Putamen (tissue), 1 donor: ENCODE measurements around the gene ADCK1.
"Not testable (repeated sequence)": the region's sequence is repeated elsewhere in the genome, so short reads cannot be mapped to it uniquely, and the experiment has no call there.

Experiments used
- DNase-seq: peaks from one replicate; pipeline ENCODE4 v3.0.0-alpha.2; 2016; ENCODE audit warnings: low spot score

ADCK1 gene

GRCh38 chr14:77903937-77904617, 104.2 kb downstream of the ADCK1 start:
- DNase-seq, result no peak

- DNase-seq, result no peak
Observed at GRCh38 chr14:77906446-77906845, 106.5 kb downstream of the ADCK1 start.

GRCh38 chr14:77908847-77909246, 108.9 kb downstream of the ADCK1 start:
- DNase-seq, result no peak

GRCh38 chr14:77909911-77910310, 110.0 kb downstream of the ADCK1 start:
- peak; percentile 36 for DNase-seq

- DNase-seq, result no peak
Observed at GRCh38 chr14:77910506-77910905, 110.6 kb downstream of the ADCK1 start.

GRCh38 chr14:77911356-77911755, 111.4 kb downstream of the ADCK1 start:
- DNase-seq, result no peak

GRCh38 chr14:77912754-77913556, 113.0 kb downstream of the ADCK1 start:
- DNase-seq, result no peak

GRCh38 chr14:77914073-77914721, 114.3 kb downstream of the ADCK1 start:
- no peak for DNase-seq

GRCh38 chr14:77915390-77915789, 115.5 kb downstream of the ADCK1 start:
- DNase-seq, result not testable (repeated sequence)

- DNase-seq, result no peak
Observed at GRCh38 chr14:77917491-77918201, 117.7 kb downstream of the ADCK1 start.

GRCh38 chr14:77918448-77918847, 118.5 kb downstream of the ADCK1 start:
- DNase-seq, result no peak

- DNase-seq, result no peak
Observed at GRCh38 chr14:77920312-77920711, 120.4 kb downstream of the ADCK1 start.

- no peak for DNase-seq
Observed at GRCh38 chr14:77921818-77922217, 121.9 kb downstream of the ADCK1 start.

- peak; percentile 7 for DNase-seq
Observed at GRCh38 chr14:77923131-77923936, 123.4 kb downstream of the ADCK1 start.

- peak; percentile 22 for DNase-seq
Observed at GRCh38 chr14:77924141-77924948, 124.4 kb downstream of the ADCK1 start.

- no peak for DNase-seq
Observed at GRCh38 chr14:77926942-77927341, 127.0 kb downstream of the ADCK1 start.

GRCh38 chr14:77931441-77931840, 131.5 kb downstream of the ADCK1 start:
- DNase-seq, result no peak

- DNase-seq, result no peak
Observed at GRCh38 chr14:77936138-77936639, 136.3 kb downstream of the ADCK1 start.

GRCh38 chr14:77947372-77947771, 147.5 kb downstream of the ADCK1 start:
- no peak for DNase-seq

GRCh38 chr14:77950371-77951063, 150.6 kb downstream of the ADCK1 start:
- no peak for DNase-seq
